Measurements from ENCODE around the gene SMARCA2. TPM values are rescaled to one million over a fixed set of nuclear protein-coding genes. Genes with fewer than 3 reads are reported as not detected.

The SMARCA2 gene
- total and polyA plus RNA-seq, 2 donors (not counting 1 experiment from before 2014, with no cell fraction given) = 75.3 to 250 TPM

GRCh38 chr9:2144619-2145018 lies 129.5 kb downstream of the SMARCA2 start:
- no peak for ATAC-seq (ENCODE audit: low read depth)
- H3K27me3 ChIP-seq (replicated peaks in 1 of 4; ENCODE audit: control extremely low read depth in 1 of 4, control insufficient read depth in 3 of 4, insufficient read depth in 4 of 4, low read length in 3 of 4) = no peaks in the 10 kb centered on the region
- Mint-ChIP-seq H3K4me3 (no peak overlapping the region), H3K4me1 (peaks cover 28% of the 10 kb centered on the region), H3K27ac (no peak overlapping the region), H3K9me3 (ENCODE audit: insufficient read depth) (no peaks in the 10 kb centered on the region), H3K27me3 (no peaks in the 10 kb centered on the region)
- no peak for TF ChIP-seq EZH2 (IDR thresholded peaks at IDR 0.05; ENCODE audit: borderline replicate concordance, insufficient read depth, low read depth, low read length, poor library complexity, severe bottlenecking)
- TF ChIP-seq CTCF (IDR thresholded peaks at IDR 0.05) = no peak
- intact Hi-C loops (cut with micrococcal nuclease) = no loop called here
- no peak overlapping the region for H3K9ac ChIP-seq (ENCODE audit: low read length)
- POLR2A ChIA-PET = no interaction called here
- no peak for DNase-seq
- peaks cover 0 to 8% of the 10 kb centered on the region in 2 experiments for H3K36me3 ChIP-seq (replicated peaks in 1 of 2; ENCODE audit: control extremely low read depth in 1 of 2, control insufficient read depth in 1 of 2, extremely low read depth in 1 of 2, insufficient read depth in 2 of 2, low read length in 1 of 2)
- H2AFZ ChIP-seq (ENCODE audit: insufficient read depth, low read depth, low read length, poor library complexity, severe bottlenecking) = no peak overlapping the region
- peaks cover 49% of the 10 kb centered on the region for H4K20me1 ChIP-seq (ENCODE audit: control insufficient read depth, insufficient read depth, low read length, poor library complexity, severe bottlenecking)
- H3K4me2 ChIP-seq (replicated peaks; ENCODE audit: low read depth, low read length, poor library complexity, severe bottlenecking) = no peak overlapping the region
- CTCF ChIA-PET = no interaction called here
- H3K79me2 ChIP-seq (ENCODE audit: control insufficient read depth, insufficient read depth, low read length) = peaks cover 82% of the 10 kb centered on the region
- H3K9me3 ChIP-seq (ENCODE audit: control extremely low read depth in 1 of 3, control insufficient read depth in 2 of 3, insufficient read depth in 1 of 3, low read length in 2 of 3) = no peaks in the 10 kb centered on the region
- WGBS (ENCODE audit: insufficient coverage) = 80% methylated on average over 1 of the region's 3 CpGs
- H3K4me1 ChIP-seq (ENCODE audit: control insufficient read depth in 2 of 2, insufficient read depth in 2 of 2, low read length in 2 of 2) = peaks cover 0 to 3% of the 10 kb centered on the region in 2 donors
- H3K4me3 ChIP-seq (ENCODE audit: control extremely low read depth in 1 of 5, extremely low read depth in 1 of 5, insufficient read depth in 1 of 5, low read depth in 2 of 5, low read length in 4 of 5) = no peak overlapping the region
- H3K27ac ChIP-seq (ENCODE audit: low read length in 2 of 2) = no peak overlapping the region

GRCh38 chr9:2145746-2146145 lies 130.6 kb downstream of the SMARCA2 start:
- Mint-ChIP-seq H3K4me1 (peaks cover 35% of the 10 kb centered on the region), H3K27me3 (no peaks in the 10 kb centered on the region), H3K4me3 (no peak overlapping the region), H3K27ac (no peak overlapping the region), H3K9me3 (ENCODE audit: insufficient read depth) (no peaks in the 10 kb centered on the region)
- Histone ChIP-seq H2AFZ (ENCODE audit: insufficient read depth, low read depth, low read length, poor library complexity, severe bottlenecking) (no peak overlapping the region), H3K4me1 (ENCODE audit: control insufficient read depth in 2 of 2, insufficient read depth in 2 of 2, low read length in 2 of 2) (peaks cover 1 to 5% of the 10 kb centered on the region in 2 donors), H3K4me3 (ENCODE audit: control extremely low read depth in 1 of 5, extremely low read depth in 1 of 5, insufficient read depth in 1 of 5, low read depth in 2 of 5, low read length in 4 of 5) (no peak overlapping the region), H3K9me3 (ENCODE audit: control extremely low read depth in 1 of 3, control insufficient read depth in 2 of 3, insufficient read depth in 1 of 3, low read length in 2 of 3) (peaks cover 0 to 4% (median 3%) of the 10 kb centered on the region in 3 donors), H4K20me1 (ENCODE audit: control insufficient read depth, insufficient read depth, low read length, poor library complexity, severe bottlenecking) (peaks cover 41% of the 10 kb centered on the region), H3K27ac (ENCODE audit: low read length in 2 of 2) (no peak overlapping the region), H3K27me3 (replicated peaks in 1 of 4; ENCODE audit: control extremely low read depth in 1 of 4, control insufficient read depth in 3 of 4, insufficient read depth in 4 of 4, low read length in 3 of 4) (no peaks in the 10 kb centered on the region), H3K79me2 (ENCODE audit: control insufficient read depth, insufficient read depth, low read length) (peaks cover 77% of the 10 kb centered on the region), H3K36me3 (replicated peaks in 1 of 2; ENCODE audit: control extremely low read depth in 1 of 2, control insufficient read depth in 1 of 2, extremely low read depth in 1 of 2, insufficient read depth in 2 of 2, low read length in 1 of 2) (peaks cover 0 to 13% of the 10 kb centered on the region in 2 experiments), H3K4me2 (replicated peaks; ENCODE audit: low read depth, low read length, poor library complexity, severe bottlenecking) (no peak overlapping the region), H3K9ac (ENCODE audit: low read length) (no peak overlapping the region)
- ChIA-PET POLR2A (no interaction called here), CTCF (no interaction called here)
- intact Hi-C loops (cut with micrococcal nuclease) = no loop called here
- TF ChIP-seq EZH2 (IDR thresholded peaks at IDR 0.05; ENCODE audit: borderline replicate concordance, insufficient read depth, low read depth, low read length, poor library complexity, severe bottlenecking) = no peak
- 94% methylated on average over 2 of the region's 3 CpGs for WGBS (ENCODE audit: insufficient coverage)
- DNase-seq (no peak), ATAC-seq (ENCODE audit: low read depth) (no peak)
